ENCODE data around the gene MGAT5.

The MGAT5 gene

DNA sequence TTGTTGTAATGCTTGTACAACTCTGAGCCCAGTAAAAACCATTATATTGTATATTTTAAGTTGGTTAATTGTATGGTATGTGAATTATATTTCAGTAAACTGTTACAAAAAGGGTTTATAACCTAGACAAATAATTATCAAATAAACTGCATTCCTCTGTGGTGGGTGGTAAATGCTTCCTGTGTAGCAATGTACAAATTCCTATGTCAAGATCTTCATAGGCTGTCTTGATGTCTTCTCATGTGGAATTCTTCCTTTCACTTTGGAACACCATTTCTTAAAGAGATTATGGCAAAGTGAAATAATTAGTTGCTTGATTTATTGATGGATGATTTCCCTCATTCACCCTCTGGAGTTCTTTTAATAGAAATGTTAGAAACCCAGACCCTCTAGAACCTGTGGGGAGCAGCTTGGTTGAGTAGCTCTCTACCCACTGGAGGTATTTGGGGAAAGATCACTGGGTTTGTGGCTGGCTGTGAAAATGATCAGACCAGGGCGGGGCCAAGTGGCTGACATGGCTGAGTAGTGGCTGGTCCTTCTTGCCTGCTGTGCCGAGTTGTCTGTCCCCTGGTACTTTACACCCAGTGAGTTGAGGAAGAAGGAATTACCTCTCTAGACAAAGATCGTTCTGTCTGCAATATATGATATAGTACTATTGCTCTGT, 22.4 kb upstream of the MGAT5 start:
- DNase-seq (ENCODE audit: insufficient read length, low spot score) (no peak), FAIRE-seq (peak; percentile 54)

DNA sequence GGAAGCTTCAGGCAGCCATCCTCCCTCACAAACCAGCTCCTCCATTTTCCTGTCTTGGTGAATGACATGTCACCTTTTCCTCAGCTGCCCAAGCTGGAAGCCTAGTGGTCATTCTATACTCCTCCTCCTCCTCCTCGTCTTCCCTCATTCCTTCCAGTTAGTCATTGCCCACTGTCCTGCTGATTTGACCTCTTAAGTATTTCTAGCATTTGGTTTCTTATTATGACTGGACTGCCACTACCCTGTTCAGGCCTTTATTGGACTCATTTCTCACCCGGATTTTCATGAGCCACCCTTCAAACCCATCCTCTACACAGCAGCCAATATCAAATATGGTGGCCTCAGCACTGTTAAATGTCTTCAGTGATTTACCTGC, 21.9 kb upstream of the MGAT5 start:
- peak; percentile 61 for FAIRE-seq

DNA sequence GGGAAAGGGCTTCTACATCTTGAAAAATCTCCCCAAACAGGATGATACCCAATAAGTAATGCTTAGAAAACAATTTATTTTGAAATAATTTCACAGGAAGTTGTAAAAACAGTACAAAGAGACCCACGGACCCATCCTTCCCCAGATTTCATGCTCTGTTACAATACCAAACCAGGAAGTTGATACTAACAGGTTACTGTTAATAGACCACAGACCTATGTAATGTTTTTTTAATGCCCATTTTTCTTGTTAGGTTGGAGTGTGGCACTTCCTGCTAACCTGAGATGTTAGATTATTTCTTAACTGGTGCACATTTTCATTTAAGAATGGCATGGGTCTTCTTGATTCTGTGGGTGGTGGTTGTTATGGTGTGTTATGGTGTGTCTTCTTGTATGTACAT, 21.4 kb upstream of the MGAT5 start:
- no peak for DNase-seq (ENCODE audit: insufficient read length, low spot score)
- peak; percentile 66 for FAIRE-seq

More for the DNA sequence above, 21.9 kb upstream of the MGAT5 start:
- no peak for DNase-seq (ENCODE audit: insufficient read length, low spot score)

DNA sequence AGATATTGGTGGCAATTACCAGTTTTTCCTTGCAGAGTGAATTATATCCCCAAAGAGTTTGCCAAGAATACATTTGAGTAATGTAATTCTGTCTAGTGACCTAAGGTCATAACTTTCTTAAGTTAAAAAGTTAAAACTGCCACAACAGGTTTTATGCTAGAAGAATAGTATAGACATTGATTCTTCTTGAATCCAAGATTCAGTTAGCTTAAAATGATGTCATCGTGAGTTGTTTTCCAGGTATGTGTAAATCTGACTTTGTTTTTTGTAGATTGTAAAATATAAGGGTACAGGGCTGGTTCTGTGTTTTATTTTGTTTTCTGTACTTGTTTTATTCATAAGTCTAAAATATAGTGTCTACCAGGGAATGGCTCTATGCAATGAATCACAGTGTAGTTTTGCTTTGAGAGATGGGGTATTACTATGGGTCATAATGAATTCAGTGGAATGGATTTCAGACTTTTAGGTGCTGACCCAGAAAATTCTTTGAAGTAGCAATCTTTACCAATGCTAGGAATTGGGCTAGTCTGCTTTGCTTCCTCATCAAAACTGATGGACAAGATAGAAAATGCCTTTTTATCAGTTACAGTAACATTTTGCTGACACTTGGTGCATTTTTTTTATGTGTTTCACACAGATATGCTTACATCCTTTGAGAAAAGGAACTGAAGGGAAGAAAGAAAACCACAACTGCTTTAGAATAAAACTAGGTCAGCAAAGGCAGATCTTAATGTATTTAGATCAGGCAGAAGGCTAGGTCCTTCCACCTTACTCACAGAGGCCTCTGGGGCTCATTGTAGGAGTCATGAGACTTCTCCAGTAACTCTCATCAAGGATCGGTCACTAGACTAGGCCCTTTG, 20.8 kb upstream of the MGAT5 start:
- DNase-seq (ENCODE audit: insufficient read length, low spot score): no peak
- FAIRE-seq: peak; percentile 11

DNA sequence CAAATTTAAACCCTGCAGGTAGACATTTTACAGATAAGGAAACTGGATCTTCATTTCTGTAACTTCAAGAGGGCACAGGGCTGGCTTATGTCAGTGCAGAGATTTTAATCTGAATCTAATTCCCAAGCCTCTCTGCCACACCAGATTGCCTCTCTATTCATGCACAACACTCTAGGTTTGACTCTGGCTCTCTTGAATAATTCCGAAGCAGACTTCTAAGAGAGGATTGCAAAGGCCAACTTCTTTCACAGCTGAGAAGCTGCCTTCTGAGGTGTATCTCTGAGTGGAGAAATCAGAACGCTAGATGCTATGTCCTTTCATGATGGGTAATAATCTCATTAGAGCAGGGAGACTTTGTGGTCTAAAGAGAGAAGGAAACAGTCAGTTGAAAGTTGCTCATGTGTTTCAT, 20.1 kb upstream of the MGAT5 start:
- DNase-seq (ENCODE audit: insufficient read length, low spot score) (no peak), FAIRE-seq (peak; percentile 92)

DNA sequence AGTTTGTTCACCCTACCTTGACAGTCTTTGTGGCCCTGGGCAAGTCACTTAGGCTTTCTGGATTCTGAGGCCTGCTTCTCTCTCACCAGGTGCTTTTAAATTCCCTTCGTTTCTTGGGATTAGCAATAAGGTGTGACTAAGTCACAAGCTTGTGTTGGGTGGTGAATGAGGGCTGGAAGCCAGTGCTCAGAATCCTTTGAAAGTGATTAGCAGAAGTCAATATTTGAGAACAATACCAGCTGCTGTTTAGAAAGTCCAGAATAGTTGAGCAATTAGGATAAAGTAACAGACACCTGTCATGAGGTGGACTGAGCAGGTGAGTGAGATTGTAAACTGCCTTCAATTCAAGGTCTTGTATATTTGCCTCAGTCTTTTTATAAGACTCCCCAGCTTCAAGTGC, 19.3 kb upstream of the MGAT5 start:
- no peak for DNase-seq (ENCODE audit: insufficient read length, low spot score)
- FAIRE-seq: no peak

DNA sequence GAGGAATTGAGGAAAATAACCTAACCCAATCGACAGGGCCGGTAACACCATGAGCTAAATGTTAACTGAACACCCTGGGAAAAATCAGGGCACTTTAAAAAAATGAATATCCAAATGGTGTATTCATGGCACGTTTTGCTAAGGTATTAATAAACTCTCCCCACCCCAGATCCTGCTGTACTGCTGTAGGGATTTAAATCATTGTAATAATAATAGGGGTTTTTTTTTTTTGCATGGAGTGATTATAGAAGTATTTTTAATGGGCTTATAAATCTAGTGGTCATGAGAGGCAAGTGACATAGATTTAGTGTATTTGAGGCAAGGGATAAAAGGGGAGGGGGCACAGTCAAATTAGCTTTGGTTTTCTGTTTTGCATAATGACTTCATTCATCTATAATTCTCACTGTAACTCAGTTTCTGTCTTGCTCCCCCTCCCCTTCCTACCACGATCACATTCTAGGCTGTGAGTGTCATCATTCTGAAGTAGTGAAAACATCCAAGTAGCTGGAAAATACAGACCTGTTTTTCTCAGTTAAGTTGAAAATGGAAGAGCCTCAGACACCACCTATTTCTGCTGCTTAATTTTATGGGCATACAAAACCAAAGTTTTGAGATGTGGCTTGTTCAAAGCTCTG, 18.2 kb upstream of the MGAT5 start:
- FAIRE-seq (no peak), DNase-seq (ENCODE audit: insufficient read length, low spot score) (no peak)

DNA sequence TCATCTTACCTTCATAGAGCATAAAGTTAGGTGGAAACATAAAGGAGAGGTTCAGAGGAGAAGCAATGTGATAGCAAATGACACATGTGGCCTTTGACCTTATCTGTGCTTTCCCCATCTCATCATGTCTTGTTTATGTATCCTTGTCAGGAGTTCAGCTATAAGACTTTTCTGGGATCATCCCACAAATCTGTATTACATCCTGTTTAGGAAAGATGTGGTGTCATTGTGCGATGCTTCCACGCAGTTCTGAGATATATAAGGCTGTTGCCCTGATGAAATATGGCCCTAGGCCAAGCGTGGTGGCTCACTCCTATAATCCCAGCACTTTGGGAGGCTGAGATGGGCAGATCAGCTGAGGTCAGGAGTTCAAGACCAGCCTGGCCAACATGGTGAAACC, 15.5 kb upstream of the MGAT5 start:
- no peak for FAIRE-seq
- no peak for DNase-seq (ENCODE audit: insufficient read length, low spot score)

DNA sequence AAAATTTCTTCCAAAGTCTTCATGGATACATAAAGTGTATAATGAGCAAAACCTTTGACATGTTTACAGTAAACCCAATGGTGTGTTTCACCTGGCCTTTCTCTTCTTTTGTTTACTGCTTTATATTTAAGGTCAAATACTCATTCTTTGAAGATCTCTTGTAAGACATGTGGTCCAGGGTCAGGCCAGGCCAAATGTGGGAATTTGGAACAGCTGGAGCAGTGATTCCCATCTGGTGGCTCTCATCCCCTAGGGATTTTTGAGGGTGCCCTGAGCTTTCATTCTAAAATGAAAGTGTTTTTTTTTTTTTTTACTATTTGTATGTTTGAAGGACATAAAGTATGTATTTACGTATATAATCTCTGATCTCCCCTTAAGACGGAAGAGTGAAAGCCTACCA, 13.8 kb upstream of the MGAT5 start:
- no peak for FAIRE-seq

DNA sequence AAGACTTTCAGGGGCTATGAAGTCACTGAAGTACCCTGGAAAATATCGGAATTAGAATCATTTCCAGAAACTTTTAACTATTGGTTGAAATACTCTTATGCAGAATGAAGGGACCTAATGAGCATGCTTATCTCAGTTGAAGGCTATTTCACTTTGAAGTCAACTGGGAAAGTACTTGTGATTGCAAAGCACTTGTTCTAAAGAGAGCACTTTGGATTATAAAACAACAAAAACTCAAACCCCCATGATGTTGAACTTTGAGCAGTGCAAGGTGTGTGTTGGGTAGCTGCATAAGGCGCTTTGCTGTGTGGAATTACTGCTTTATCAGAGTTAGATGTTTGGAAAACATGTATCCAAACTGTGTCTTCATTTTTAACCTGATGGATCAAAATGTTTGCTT, 12.0 kb upstream of the MGAT5 start:
- FAIRE-seq: no peak
- DNase-seq (ENCODE audit: insufficient read length, low spot score): no peak

More for the DNA sequence above, 13.8 kb upstream of the MGAT5 start:
- no peak for DNase-seq (ENCODE audit: insufficient read length, low spot score)

DNA sequence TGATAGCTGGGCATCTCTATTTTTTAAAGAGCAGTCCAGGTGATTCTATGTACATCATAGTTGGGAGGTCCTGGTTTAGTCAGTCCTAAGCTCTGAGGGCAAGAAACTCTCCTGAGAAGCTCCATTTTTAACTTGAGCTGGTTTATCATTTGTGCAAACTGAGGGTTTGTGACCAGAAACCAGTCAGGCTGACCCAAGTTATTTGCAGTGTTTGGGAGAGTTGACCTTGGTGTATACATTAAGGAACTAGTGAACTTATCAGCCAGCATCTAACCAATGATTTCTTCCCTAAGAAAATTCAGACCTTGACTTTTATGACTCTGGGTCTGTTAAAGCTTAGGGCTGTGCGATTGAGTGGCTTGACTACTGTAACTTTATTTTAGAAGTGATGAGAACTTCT, 10.6 kb upstream of the MGAT5 start:
- DNase-seq (ENCODE audit: insufficient read length, low spot score) (no peak), FAIRE-seq (no peak)

DNA sequence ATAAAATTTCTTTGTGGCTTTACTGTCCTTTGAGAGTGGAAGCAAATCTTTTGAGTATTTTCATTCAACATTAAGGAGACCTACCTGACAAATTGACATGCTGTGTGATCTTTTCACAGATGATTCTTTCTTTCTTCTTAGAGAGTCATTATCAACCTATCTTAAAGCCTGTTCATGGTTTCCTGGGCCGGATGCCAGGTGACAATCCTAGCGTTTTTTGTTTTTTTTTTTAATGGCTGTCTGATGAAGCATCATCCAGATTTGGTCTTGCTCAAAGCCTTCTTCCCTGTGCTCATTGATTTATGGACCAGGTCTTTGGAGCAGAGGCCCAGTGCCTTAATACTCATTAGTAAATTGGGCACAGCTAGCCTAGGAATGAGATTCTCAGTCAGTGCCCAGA, 9.8 kb upstream of the MGAT5 start:
- DNase-seq (ENCODE audit: insufficient read length, low spot score): no peak
- FAIRE-seq: peak; percentile 35

DNA sequence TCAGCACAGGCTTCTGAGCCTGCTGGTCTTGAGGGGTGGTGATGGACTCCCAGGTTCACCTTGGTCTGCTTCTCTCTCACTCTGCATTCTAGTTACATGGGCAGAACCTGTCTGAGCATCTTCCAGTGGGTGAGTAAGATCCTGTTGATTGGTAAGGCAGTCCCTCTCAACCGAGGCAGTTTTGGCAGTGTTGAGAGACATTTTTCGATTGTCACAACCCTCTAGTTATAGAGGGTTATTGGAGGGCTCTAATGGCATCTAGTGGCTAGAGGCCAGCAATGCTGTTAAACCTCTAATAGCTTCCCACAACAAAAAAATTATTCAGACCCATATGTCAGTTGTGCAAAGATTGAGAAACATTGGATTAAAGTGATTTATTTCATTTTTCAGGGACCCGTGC, 9.3 kb upstream of the MGAT5 start:
- FAIRE-seq (no peak), DNase-seq (ENCODE audit: insufficient read length, low spot score) (no peak)

DNA sequence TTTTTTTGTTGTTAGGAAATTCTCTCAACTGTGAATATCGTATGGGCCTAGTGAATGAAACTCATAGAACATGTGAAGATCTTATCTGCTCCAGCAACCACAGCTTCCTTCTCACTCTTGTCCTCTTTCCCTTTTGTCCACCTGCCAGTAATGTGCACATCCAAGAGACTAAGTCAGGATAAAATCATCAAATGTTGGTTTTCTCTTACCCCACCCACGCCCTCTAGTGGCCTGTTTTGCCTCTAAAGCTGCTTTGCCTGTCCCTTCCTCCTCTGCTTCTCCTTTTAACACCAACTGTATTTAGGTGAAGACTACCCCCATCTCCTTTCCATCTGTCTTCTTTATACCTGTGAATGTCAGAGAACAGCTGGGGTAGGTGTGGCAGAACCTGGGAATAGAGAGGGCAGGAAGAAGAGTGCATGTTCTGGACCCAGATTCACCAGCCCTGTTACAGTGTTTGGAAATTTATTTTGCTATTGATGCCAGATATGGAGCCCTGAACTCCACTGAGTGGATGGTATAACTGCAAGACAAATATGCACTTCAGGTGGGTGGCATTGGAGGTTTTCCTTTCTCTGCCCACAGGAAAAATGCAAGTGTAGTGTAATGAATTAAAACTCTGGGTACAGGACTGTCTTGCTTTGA, 8.4 kb upstream of the MGAT5 start:
- DNase-seq (ENCODE audit: insufficient read length, low spot score) (no peak), FAIRE-seq (peak; percentile 94)

DNA sequence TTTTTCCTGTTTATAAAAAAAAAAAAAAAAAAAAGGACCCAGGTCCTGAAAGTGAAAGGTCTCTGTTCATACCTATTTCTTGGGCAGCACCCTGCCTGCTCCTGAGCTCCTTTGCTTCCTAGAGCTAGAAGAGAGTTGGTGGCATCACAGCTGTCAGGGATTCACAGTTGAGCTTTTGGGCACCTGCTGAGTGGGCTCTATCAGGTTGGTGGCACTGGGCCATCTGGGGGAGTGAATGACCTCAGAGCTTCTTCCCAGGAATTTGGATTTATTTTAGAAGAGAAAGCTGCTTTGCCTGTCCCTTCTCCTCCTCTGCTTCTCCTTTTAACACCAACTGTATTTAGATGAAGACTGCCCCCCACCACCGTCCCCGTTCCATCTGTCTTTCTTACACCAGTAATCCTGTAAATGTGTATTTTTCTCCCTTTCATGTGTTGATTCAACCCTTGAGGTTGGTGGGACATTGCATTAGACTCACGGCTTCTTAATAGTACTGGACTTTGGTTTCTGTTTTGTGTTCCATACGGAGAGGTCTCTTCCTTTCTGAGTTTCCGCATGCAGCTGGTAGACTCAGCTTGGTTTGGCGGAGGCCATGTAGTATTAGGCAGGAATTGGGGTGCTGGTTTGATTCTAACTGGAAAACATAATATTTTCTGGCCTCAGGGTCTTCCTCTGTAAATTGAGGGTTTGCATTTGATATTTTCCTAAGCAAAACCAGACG, 7.6 kb upstream of the MGAT5 start:
- no peak for FAIRE-seq
- DNase-seq (ENCODE audit: insufficient read length, low spot score): no peak

DNA sequence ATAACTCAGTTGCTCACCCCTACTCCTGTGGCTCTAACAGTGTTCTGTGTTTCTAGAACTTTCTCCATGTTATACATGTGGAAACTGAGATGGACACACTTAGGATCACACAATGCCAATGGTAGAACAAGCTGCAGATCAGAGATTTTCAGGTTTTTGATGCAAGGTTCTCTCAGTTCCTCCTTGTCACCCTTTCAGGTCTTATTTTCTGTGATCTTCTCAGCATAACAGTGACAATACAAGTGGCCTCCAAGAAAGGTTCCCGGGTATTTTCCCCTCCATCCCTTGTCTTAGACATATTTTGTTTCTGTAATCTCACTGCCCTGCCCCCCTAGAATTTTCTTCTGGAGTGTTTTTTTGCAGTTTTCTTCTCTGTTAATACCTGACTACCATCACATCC, 6.2 kb upstream of the MGAT5 start:
- no peak for DNase-seq (ENCODE audit: insufficient read length, low spot score)
- FAIRE-seq: peak; percentile 75

DNA sequence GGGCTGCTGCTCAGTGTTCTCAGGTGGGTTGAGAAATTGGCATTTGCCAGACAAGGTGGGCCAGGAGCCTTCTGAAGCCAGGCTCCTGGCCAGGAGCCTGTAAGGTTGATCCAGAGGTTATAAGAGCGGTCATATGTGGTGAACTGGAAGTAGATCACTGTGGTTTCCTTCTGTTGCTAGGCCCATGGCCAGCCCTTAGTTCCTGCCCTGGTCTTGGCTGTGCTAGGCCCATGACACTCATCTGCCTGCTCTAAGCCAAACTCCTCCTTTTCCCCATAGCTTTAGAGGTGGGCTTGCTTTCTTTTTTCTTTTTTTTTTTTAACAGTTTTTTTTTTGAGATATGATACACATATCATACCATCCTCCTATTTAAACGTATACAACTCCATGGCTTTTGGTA, 5.0 kb upstream of the MGAT5 start:
- no peak for FAIRE-seq
- no peak for DNase-seq (ENCODE audit: insufficient read length, low spot score)

DNA sequence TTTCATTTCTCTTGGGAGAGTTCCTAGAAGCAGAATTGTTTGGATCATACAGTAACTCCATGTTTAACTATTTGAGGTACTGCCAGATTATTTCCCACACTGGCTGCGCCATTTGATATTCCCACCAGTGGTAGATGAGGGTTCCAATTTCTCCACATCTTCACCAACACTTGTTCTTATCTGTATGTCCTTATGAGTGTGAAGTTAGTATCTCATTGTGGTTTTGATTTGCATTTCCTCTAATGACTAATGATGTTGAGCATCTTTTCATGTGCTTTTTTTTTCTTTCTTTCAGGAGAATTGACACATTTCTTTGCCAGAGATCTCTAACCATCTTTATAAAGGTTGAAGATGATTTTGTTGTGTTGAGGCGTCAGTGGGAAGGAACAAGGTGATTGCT, 4.1 kb upstream of the MGAT5 start:
- DNase-seq (ENCODE audit: insufficient read length, low spot score) (no peak), FAIRE-seq (peak; percentile 65)

DNA sequence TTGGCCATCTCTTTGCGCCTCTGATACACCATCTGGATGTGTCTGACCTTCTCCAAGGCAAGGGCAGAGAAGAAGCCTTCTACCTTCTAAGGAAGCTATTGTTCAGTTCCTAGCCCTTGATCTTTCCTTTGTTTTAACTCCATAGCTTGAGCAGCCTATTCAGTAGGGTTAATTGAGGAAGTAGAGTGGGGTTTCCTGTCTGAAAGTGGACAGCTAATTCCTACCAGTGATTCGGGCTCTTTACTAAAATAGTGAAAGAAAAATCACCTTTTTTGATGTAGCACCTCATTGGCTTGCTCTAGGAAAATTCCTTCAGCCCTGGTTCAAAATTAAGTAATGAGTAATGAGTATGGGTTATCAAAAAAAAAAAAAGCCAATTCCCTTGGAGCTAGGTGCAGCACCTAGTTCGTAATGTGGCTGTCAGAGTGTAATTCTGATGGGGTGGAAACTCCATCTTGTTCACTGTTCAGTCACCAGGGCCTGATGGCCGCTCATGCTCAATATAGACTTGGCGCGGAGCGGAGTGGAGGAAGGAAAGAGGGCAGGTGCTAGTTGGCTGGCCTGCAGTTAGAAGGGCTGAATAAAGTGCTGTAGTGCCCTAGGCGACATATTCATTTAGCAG, 2.9 kb upstream of the MGAT5 start:
- FAIRE-seq: peak; percentile 47

DNA sequence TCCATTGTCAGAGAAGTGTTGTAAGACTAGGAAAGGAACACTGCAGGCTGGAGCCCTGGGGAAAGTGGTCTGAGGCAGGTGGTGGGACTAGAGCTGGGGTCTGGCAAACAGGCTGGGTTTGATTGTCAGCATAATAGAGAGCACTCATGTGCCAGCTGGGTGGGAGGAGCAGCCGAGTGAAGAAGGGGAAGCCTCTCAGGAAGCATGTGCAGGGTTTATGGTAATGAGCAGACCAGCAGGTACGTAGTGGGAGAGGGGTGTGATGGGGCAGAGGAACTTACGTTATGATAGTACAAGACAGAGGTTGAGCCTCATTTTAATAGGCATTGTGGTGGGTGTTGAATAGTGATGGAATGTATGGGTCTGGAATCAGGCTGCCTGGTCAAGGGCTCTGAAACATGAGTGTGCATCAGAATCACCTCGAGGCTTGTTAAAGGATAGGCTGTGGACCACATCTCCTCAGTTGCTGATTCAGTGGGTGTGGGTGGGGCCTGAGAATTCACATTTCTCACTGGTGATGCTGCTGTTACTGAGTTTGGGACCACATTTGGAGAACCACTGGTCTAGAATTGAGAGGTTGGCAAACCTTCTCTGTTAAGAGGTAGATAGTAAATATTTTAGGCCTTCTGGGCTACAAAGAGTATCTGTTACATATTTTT, 1.7 kb upstream of the MGAT5 start:
- DNase-seq (ENCODE audit: insufficient read length, low spot score) (no peak), FAIRE-seq (peak; percentile 69)

More for the DNA sequence above, 2.9 kb upstream of the MGAT5 start:
- DNase-seq (ENCODE audit: insufficient read length, low spot score): no peak
